Activated T-cell treated with anti-CD3 and anti-CD28 coated beads, Interleukin-2, amount 50 U/mL, for 24 hours (primary cell): ENCODE measurements around the gene FGFRL1.
"Not testable (repeated sequence)": the region's sequence is repeated elsewhere in the genome, so short reads cannot be mapped to it uniquely, and the experiment has no call there.

Source experiments
- DNase-seq: peaks from one replicate; pipeline ENCODE4 v3.0.0-alpha.2; 2020
- H3K27ac Mint-ChIP-seq: 2 replicates; pipeline ENCODE4 v1.8.0; 2020; ENCODE audit warnings: mild to moderate bottlenecking, mixed read lengths
- H3K27me3 Mint-ChIP-seq: 2 replicates; pipeline ENCODE4 v1.8.0; 2020; ENCODE audit warnings: mixed read lengths
- H3K36me3 Mint-ChIP-seq: 2 replicates; pipeline ENCODE4 v1.8.0; 2020; ENCODE audit warnings: low read depth, mixed read lengths
- H3K4me1 Mint-ChIP-seq: 2 replicates; pipeline ENCODE4 v1.8.0; 2020; ENCODE audit warnings: low read depth, mixed read lengths
- H3K4me3 Mint-ChIP-seq: 2 replicates; pipeline ENCODE4 v1.8.0; 2020; ENCODE audit warnings: mild to moderate bottlenecking, moderate library complexity, mixed read lengths
- H3K9me3 Mint-ChIP-seq: 2 replicates; pipeline ENCODE4 v1.8.0; 2020; ENCODE audit warnings: mixed read lengths

Gene FGFRL1

DNA sequence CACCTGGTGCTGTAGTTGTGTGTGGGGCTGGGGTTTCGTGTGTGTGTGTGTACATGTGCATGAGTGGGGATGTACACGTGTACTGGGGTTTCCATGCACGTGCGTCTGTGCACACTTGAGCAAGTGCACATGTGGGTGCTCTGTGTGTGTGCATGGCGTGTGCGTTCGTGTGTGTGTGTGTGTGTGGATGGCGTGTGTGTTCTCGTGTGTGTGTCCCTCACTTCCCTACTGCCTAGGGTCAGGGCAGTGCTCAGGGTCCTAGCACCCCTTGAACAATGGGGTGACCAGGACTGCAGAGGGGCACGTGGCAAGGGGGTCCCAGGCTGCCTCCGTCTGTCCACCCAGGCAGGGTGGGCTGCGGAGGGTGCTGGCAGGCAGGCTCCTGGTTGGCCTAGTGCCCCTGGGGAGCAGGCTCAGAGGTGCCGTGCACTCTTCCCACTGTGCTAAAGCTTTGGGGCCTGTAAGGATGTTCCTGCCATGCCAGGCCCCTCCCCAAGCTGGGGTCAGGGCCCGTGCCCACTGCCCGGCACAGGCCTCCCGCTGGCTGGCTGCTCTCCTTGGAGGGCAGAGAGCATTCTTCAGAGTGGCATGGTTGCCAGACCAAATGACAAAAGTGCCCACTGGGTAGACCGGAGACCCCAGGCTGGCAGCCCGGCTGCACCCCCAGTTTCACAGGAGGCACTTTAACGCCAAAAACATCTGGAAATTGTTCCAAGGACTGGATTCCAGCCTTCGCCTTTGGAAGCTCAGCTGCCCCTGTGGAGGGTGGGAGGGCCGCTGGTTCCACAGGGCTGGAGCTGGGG is 29.1 kb downstream of the FGFRL1 start:
- no peaks in the 10 kb centered on the region for H3K36me3 Mint-ChIP-seq
- H3K27me3 Mint-ChIP-seq, result peaks cover 19% of the 10 kb centered on the region
- no peak overlapping the region for H3K27ac Mint-ChIP-seq
- no peak for DNase-seq
- H3K4me1 Mint-ChIP-seq, result peaks cover 3% of the 10 kb centered on the region
- H3K9me3 Mint-ChIP-seq, result no peaks in the 10 kb centered on the region
- no peak overlapping the region for H3K4me3 Mint-ChIP-seq

DNA sequence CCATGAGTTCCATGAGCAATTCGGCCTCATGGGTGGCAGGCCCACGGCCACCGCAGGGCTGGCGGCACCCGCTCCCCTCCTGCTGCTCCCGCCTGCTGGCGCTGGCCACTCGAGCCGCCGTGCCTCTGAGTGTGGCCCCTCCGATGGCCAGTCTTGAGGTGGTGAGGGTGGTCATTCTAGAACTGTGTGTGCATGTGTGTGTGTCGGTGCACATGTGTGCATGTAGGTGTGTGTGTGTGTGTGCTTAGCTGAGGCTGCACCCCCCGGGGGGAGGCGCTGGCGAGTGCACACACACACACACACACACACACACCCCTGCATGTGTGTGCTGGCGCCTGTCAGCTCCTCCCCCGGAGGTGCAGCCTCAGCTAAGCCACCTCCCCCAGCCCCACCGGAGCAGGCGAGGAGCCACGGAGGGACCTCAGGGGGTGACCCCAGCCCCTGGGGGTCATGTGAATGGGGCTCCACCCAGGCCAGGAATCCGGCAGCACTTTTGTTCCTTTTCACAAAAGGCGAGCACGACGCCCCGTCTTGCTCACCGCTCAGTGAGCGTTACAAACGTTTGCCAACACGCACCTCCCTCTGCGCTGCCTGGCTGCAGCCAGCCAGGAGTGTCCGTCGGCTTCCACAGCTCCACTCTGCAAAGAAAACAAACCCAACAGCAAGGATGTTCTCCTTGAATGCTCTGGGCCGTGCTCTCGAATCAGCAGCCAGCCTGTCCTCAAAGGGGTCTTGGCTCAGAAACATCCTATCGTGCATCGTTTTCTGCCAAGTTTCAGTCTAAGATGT is 29.9 kb downstream of the FGFRL1 start:
- H3K4me3 Mint-ChIP-seq, result no peak overlapping the region
- no peak for DNase-seq
- H3K4me1 Mint-ChIP-seq, result peaks cover 3% of the 10 kb centered on the region
- H3K9me3 Mint-ChIP-seq, result no peaks in the 10 kb centered on the region
- peaks cover 21% of the 10 kb centered on the region for H3K27me3 Mint-ChIP-seq
- H3K36me3 Mint-ChIP-seq, result no peaks in the 10 kb centered on the region
- no peak overlapping the region for H3K27ac Mint-ChIP-seq

DNA sequence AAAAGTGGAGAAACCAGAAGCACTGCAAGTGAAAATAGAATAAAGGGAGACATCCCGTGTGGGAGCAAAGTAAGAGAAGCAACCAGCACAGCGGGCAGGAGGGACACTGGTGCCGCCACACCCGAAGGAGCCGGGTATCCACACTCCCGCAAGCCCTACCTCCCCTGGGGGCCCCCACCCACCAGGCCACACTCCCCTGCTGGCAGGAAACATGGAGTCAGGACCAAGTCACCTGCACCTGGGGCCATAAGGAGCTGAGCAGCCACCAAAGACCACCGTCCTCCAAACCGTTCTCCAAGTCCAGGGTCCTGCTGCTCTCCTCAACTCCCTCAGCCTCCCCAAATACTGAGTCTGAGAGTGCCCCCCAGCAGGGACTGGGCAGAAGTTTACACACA is 30.5 kb downstream of the FGFRL1 start:
- H3K4me3 Mint-ChIP-seq, result no peak overlapping the region
- no peaks in the 10 kb centered on the region for H3K36me3 Mint-ChIP-seq
- H3K27me3 Mint-ChIP-seq, result peaks cover 25% of the 10 kb centered on the region
- H3K27ac Mint-ChIP-seq, result no peak overlapping the region
- no peaks in the 10 kb centered on the region for H3K9me3 Mint-ChIP-seq
- peaks cover 5% of the 10 kb centered on the region for H3K4me1 Mint-ChIP-seq
- no peak for DNase-seq

DNA sequence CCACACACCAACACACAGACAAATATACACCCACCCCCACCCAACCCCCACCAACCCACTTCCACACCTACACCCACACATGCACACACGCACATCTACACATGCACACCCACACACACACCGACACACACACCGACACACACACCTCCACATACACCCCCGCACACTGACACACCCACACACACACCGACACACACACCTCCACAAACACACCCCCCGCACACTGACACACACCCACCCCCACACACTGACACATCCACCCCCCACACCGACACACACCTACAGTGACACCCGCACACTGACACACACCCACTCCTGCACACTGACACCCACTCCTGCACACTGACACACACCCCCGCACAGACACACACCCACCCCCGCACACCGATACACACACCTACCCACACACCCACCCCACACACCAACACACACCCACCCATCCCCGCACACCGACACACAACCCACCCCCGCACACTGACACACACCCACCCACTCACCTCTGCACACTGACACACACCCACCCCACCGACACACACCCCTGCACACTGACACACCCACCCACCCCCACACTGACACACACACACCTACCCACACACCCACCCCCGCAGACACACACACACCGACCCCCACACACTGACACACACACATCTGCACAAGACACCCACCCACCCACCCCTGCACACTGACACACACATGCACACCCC is 31.1 kb downstream of the FGFRL1 start:
- Mint-ChIP-seq H3K27me3 (peaks cover 30% of the 10 kb centered on the region), H3K9me3 (no peaks in the 10 kb centered on the region), H3K4me1 (peaks cover 5% of the 10 kb centered on the region), H3K4me3 (no peak overlapping the region), H3K27ac (no peak overlapping the region), H3K36me3 (no peaks in the 10 kb centered on the region)
- DNase-seq, result no peak

DNA sequence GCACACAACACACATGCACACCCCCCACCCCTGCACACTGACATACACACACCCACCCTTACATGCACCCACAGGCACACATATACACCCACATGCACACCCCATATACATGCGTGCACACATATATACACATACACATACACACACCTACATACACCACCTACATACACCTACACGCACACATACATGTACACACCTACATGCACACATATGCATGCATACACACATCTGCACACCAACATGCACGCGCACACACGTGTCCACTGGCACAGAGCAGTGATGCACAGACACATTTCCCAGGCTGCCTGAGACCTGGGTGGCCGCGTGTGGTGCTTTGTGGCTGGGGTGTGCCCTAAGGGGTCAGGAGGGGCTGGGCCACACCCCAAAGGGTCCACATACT is 31.7 kb downstream of the FGFRL1 start:
- H3K4me3 Mint-ChIP-seq, result no peak overlapping the region
- H3K27ac Mint-ChIP-seq, result no peak overlapping the region
- H3K27me3 Mint-ChIP-seq, result peaks cover 37% of the 10 kb centered on the region
- H3K4me1 Mint-ChIP-seq, result peaks cover 5% of the 10 kb centered on the region
- no peaks in the 10 kb centered on the region for H3K36me3 Mint-ChIP-seq
- no peaks in the 10 kb centered on the region for H3K9me3 Mint-ChIP-seq
- DNase-seq, result no peak

DNA sequence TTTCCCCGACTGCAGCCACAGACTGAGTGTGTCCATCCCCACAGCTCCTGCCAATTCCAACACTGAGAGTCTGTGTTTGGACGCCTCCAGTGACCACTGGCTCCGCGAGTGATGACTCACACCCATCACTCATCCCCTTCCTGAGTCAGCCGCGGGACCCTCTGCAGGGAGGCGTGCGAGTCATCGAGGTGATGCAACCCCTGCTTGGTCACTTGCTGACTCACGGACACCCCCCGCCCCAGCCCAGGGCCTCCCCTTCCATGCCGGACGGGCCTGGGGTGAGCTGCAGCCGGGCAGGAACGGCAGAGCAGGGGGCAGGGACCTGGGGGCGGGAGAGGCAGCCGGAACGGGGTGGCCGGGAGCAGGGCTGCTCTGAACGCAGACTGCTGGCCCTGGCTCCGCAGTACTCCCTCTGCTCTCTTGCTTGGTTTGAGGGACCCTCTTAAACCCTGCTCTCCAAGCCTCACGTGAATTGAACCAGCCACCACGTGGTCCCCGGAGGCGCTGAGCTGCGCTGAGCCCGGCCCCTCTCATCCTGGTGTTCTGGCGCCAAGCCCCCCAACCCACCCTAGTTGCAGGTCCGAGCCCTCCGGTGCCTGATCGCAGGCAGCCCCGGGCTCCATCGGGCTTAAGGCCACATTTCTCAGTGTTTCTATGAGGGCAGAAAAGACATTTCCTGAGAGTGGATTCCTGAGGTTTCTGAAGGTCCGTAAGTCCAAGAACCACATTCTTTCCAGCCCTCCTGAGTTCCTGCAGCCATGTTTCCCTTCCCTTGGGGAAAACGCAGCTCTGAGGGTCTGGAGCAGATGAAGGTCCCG is 32.4 kb downstream of the FGFRL1 start:
- Mint-ChIP-seq H3K4me3 (no peak overlapping the region), H3K9me3 (no peaks in the 10 kb centered on the region), H3K36me3 (no peaks in the 10 kb centered on the region), H3K27ac (no peak overlapping the region), H3K27me3 (peaks cover 43% of the 10 kb centered on the region), H3K4me1 (peaks cover 9% of the 10 kb centered on the region)
- peak; percentile 51 for DNase-seq

DNA sequence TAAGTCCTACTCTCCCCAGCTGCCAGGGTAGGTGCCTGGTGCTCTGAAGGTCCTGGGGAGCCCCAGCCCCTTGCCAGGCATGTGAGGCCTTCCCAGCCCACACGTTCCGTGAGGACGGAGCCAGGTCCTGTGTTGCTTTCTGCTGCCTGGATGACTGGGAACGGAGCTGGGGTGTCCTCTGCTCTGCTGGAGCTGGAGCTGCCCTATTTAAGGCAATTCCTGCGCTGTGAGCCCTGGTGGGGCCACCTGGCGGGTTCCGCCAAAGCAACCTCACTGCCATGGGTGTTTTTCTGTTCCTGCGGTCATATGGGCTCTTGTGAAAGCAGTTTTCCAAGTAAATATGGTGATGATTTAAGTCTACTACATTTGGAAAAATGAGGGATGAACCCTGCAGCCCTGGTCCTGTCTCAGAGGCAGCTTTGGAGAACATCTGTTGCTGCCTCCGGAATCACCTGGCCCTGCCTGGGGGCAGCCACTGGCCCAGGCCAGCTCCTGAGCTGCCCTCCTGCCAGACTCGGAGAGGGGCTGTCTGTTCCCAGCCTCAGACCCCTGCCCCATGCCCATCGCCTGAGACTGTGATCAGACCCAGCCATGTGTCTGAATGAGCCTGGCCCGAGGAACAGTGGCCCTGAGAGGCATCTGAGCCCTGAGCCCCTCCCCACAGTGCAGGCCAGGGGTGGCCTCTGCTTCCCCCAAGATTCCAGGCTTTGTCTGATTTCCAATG is 33.2 kb downstream of the FGFRL1 start:
- Mint-ChIP-seq H3K4me1 (peaks cover 10% of the 10 kb centered on the region), H3K27me3 (peaks cover 50% of the 10 kb centered on the region), H3K4me3 (no peak overlapping the region), H3K9me3 (no peaks in the 10 kb centered on the region), H3K36me3 (no peaks in the 10 kb centered on the region), H3K27ac (no peak overlapping the region)
- no peak for DNase-seq

DNA sequence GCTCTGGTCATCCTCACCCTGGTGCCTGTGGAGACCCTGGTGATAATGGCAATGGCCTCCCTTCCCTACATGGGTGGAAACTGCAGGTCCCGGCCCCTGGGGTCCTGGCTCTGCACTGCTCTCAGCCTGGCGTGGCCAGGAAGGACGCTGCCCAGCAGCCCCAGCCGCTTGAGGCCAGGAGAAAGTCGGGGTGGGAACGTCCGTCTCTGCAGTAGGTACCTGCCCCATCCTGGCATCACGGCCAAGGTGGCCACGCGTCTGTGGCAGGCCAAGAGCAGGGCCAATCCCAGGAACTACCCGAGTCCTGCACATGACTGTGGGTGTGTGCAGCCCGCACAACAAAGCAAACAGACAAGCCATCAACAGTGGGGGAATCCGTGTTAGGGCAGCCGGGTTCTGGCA is 33.8 kb downstream of the FGFRL1 start:
- H3K4me3 Mint-ChIP-seq, result no peak overlapping the region

DNA sequence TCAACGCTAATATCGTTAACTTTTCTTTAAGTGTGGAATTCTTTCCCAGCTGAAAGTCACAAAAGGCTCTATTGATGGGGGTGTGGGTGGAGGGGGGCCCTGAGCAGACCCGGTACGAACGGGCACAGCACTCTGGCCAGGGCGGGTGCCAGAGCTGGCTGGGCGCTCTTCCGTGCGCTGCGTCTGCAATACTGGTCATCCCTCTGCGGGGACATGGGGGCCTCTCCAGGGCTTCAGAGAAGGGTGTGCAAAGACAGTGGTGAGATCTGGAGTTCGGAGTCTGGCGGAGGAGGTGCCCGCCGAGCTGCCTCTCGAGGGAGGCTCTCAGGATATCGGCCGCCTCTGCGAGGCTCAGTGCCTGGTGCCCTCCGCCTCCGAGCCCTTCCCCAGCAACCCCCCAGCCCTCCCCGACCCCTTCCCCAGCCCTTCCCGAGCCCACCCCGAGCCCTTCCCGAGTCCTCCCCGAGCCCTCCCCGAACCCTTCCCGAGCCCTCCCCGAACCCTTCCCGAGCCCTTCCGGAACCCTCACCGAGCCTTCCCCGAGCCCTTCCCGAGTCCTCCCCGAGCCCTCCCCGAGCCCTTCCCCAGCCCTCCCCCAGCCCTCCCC is 34.3 kb downstream of the FGFRL1 start:
- Mint-ChIP-seq H3K27me3 (peaks cover 57% of the 10 kb centered on the region), H3K36me3 (no peaks in the 10 kb centered on the region), H3K27ac (no peak overlapping the region), H3K9me3 (no peaks in the 10 kb centered on the region), H3K4me3 (no peak overlapping the region), H3K4me1 (peaks cover 10% of the 10 kb centered on the region)
- no peak for DNase-seq

More for the DNA sequence above, 33.8 kb downstream of the FGFRL1 start:
- Mint-ChIP-seq H3K36me3 (no peaks in the 10 kb centered on the region), H3K4me1 (peaks cover 10% of the 10 kb centered on the region), H3K27ac (no peak overlapping the region), H3K9me3 (no peaks in the 10 kb centered on the region), H3K27me3 (peaks cover 54% of the 10 kb centered on the region)
- DNase-seq, result no peak

DNA sequence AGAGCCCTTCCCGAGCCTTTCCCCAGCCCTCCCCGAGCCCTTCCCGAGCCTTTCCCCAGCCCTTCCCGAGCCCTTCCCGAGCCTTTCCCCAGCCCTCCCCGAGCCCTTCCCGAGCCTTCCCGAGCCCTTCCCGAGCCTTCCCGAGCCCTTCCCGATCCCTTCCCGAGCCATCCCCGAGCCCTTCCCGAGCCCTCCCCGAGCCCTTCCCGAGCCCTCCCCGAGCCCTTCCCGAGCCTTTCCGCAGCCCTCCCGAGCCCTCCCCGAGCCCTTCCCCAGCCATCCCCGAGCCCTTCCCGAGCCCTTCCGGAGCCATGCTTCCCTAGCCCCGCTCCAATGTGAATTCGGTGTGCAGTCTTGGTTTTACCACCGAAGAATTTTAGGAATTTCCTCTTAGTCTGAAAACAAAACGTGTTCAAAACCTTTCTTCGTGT is 35.2 kb downstream of the FGFRL1 start:
- H3K27ac Mint-ChIP-seq, H3K4me3 Mint-ChIP-seq, H3K4me1 Mint-ChIP-seq, H3K36me3 Mint-ChIP-seq, DNase-seq, H3K9me3 Mint-ChIP-seq: not testable (repeated sequence)
- peaks cover 58% of the 10 kb centered on the region for H3K27me3 Mint-ChIP-seq

DNA sequence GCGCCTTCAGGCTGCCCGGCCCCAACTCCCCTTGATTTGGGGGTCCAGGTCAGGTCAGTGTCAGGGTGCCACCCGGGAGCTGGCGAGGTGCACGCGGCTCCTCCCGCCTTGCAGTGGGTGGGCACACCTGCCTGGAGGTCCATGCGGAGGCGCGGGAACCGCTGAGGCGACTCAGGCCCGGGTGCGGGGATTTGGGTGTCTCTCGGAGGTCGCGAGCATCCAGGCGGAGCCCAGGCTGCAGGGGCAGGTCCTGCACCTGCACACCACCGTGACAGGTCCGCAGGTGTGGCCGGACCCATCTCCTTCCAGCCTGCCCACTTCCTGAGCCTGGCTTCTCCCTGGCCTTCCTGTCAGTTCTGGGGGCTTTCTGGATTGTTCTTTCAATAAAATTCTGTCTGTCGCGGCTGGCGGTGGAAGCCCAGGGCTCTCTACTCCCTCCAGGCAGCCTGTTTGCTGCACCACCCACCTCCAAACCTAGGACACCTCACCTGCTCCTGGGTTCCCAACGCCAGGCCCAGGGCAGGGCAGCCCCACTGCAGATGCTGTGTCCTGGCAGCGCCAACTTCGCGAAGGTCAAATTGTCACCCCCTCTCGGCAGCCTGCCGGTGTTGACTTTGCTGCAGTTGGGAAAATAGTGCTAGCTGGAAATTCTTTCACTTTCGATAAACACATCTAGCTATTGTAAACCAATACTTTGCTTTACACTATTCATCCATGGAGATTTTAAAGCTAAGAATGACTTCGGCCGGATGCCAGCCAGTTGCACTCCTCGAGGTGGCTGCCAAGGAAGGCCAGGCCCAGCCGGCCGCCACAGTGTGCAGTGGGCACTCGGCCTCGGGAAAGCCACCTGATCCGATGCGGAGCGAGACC is 35.9 kb downstream of the FGFRL1 start:
- Mint-ChIP-seq H3K4me3 (no peak overlapping the region), H3K36me3 (no peaks in the 10 kb centered on the region), H3K27me3 (peaks cover 62% of the 10 kb centered on the region), H3K27ac (no peak overlapping the region), H3K4me1 (peaks cover 10% of the 10 kb centered on the region), H3K9me3 (peaks cover 3% of the 10 kb centered on the region)
- DNase-seq, result peak; percentile 30

DNA sequence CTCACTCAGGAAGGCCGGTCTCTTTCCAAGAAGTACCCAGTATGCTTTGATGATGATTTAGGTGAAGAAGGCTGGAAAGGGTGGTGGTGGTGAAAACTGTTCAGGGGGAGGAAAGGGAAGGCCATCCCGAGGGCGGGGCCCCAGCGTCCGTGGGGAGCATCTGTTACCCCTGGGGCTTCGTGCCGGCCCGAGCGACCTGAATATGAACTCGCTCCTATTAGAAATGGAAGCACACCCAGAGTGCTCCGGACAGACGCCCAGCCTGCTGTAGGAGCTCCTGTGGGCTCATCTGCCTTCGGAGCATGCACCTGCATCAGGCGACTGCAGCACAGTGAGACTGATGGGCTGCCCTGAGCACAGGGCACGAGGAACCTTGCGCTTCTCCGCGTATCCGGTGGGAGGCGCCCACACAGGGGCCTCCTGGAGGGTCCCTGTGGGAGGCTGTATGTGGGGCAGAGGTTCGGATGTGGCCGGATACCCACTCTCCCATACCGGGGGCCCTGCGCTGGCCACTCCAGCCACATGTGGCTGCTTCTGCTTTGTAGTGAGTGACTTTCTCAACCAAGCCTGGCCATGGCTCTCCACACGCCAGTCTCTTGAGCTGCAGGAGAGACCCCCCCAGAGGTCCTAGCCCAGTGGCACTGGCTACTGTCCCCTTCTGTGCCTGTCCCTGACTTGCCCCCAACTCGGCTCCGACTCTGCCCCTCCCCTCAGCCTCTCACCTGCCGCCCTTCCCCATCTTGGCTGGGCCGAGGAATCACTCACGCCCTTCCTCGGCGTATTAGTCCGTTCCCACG is 36.7 kb downstream of the FGFRL1 start:
- peaks cover 62% of the 10 kb centered on the region for H3K27me3 Mint-ChIP-seq
- peaks cover 3% of the 10 kb centered on the region for H3K9me3 Mint-ChIP-seq
- H3K36me3 Mint-ChIP-seq, result no peaks in the 10 kb centered on the region
- H3K27ac Mint-ChIP-seq, result no peak overlapping the region
- DNase-seq, result peak; percentile 20
- peaks cover 9% of the 10 kb centered on the region for H3K4me1 Mint-ChIP-seq
- H3K4me3 Mint-ChIP-seq, result no peak overlapping the region
